IPS-18c (cell line): ENCODE data around the gene TSPAN14.

Experiments
- H3K4me3 ChIP-seq: 2 replicates; pipeline ENCODE4 v1.7.0; 2013; ENCODE audit warnings: low read depth, mild to moderate bottlenecking, low read length, moderate library complexity; ENCODE audit not compliant: insufficient read depth
- H3K9me3 ChIP-seq: one replicate; pipeline ENCODE4 v1.6.1; 2013; ENCODE audit warnings: mild to moderate bottlenecking, low read length, moderate library complexity; ENCODE audit not compliant: control insufficient read depth, insufficient read depth

TSPAN14 gene, protein sequence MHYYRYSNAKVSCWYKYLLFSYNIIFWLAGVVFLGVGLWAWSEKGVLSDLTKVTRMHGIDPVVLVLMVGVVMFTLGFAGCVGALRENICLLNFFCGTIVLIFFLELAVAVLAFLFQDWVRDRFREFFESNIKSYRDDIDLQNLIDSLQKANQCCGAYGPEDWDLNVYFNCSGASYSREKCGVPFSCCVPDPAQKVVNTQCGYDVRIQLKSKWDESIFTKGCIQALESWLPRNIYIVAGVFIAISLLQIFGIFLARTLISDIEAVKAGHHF

GRCh38 chr10:80453842-80454512 is at the start of gene TSPAN14:
Gene TSPAN14 (plus strand): TSS chr10:80454310. CDS start chr10:80489234, 34,924 bp downstream.
- peak within 1 kb of the TSS; percentile 87 for H3K4me3 ChIP-seq

DNA sequence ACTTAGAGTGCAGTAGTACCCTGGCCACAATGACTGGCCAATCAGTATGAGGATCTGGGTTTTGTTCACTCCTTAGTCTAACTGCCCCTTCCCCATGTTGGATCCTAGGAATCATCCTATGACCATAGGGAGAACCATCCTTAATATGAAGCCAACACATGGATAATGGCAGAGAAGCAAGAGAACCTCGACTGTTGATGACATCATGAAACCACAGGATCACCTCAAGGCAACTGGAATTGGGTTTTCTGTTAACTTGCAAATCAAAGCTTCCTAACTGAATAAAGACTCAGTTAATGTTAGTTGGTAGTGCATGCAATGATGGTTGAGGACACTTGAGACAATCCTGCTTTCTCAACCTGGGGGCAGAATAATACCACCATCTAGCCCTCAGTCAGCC is 49.1 kb upstream of the TSPAN14 start:
- Histone ChIP-seq H3K9me3 (peaks cover 2% of the 10 kb centered on the region), H3K4me3 (no peak overlapping the region)

More at GRCh38 chr10:80453842-80454512, at the start of gene TSPAN14:
- H3K9me3 ChIP-seq: peaks cover 4% of the 10 kb centered on the region

DNA sequence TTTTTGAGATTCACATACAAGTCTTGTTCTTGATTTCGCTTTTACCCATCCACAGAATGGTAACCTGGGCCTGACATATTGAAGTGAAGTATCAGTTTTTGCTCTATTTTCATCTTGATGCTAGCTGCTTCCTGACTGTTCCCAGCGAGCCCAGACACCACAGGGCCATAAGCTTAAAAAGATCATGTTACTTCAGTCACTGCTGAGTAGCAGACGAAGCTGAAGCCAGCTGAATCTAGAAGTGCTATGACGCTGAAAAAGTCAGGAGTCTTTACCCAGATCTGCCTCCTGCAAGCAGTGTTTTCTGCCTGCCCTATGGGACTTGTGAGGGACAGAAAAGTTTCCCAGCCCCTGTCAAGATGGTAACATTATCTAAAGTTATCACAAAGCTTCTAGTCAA is 48.5 kb upstream of the TSPAN14 start:
- Histone ChIP-seq H3K4me3 (no peak overlapping the region), H3K9me3 (peaks cover 2% of the 10 kb centered on the region)

- Histone ChIP-seq H3K4me3 (no peak overlapping the region), H3K9me3 (peaks cover 2% of the 10 kb centered on the region)
Observed at GRCh38 chr10:80406204-80406603, 47.9 kb upstream of the TSPAN14 start.

DNA sequence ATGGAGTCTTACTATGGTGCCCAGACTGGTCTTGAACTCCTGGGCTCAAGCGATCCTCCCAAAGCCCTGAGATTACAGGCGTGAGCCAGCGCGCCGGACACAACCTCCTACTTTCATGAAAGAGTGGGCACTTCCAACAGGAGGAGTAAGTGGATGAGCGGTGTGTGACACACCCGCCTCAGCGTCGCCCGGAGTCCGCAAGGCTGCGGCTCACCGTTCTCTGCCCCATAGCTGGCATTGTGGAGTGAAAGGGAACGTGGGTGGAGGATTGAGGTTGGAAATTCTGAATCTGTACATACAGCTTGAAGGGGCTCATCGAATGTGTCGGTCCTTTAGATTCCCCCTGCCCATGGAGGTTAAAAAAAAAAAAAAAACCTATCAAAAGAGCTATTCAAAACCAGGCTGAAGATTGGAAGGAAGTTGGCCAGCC is 46.3 kb upstream of the TSPAN14 start:
- peaks cover 2% of the 10 kb centered on the region for H3K9me3 ChIP-seq

GRCh38 chr10:80408242-80409101 is 45.6 kb upstream of the TSPAN14 start, which contains the start of gene PRXL2A:
Gene PRXL2A (plus strand): TSS chr10:80408551. CDS start chr10:80420468, 11,917 bp downstream.
- Histone ChIP-seq H3K4me3 (peak within 1 kb of the TSS; percentile 80), H3K9me3 (peaks cover 2% of the 10 kb centered on the region)

More for the DNA sequence above, 46.3 kb upstream of the TSPAN14 start:
- H3K4me3 ChIP-seq: peak overlapping the region; percentile 80

GRCh38 chr10:80409121-80409520 is 45.0 kb upstream of the TSPAN14 start:
- Histone ChIP-seq H3K9me3 (peaks cover 2% of the 10 kb centered on the region), H3K4me3 (peak overlapping the region; percentile 80)

DNA sequence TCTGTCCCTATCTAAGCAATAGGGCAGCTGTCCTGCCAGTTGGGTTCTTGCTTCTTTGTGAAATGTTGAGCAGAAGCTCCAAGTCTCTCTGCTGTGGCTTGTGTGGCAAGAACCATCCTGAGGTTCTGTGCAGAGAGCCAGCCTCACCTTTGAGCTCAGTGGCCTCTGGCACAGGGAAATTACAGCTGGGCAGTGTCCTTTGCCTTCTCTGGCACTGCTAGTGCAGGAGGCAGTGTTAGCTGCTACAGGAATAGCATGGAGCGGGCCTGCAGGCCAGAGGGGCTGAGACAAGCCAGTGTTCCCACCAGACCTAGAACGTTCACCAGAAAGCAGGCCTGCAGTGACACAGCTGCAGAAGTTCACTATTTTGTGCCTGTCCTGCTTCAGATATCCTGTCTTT is 44.0 kb upstream of the TSPAN14 start:
- Histone ChIP-seq H3K9me3 (peaks cover 2% of the 10 kb centered on the region), H3K4me3 (no peak overlapping the region)

DNA sequence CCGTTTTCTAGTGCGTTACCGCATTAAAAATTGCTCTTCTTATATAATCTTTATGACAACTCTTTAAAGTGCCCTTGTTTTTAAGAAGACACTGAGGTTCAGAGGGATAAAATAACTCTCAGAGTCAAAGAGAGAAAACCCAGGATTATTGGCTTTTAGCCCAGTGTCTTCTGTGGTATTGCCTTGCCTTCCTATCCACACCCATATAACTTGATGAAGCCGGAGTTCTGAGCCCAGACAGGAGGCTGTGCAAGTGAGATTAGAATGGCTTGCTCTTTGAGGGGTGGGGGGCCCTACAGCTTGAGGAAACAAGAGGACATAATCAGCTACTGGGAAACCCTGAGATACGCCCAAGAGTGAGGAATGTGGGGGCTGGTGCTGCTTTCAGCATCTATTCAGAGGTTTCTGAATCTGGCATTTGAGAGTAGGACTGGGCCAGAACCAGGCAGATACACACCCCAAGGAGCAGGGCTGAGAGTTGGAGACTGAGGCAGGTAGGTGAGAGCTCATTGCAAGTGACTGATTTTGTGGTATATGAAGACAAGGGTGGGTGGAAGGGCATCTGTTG is 43.4 kb upstream of the TSPAN14 start:
- Histone ChIP-seq H3K4me3 (no peak overlapping the region), H3K9me3 (peaks cover 2% of the 10 kb centered on the region)

GRCh38 chr10:80411267-80411668 is 42.8 kb upstream of the TSPAN14 start:
- H3K4me3 ChIP-seq: no peak overlapping the region
- H3K9me3 ChIP-seq: peaks cover 2% of the 10 kb centered on the region

DNA sequence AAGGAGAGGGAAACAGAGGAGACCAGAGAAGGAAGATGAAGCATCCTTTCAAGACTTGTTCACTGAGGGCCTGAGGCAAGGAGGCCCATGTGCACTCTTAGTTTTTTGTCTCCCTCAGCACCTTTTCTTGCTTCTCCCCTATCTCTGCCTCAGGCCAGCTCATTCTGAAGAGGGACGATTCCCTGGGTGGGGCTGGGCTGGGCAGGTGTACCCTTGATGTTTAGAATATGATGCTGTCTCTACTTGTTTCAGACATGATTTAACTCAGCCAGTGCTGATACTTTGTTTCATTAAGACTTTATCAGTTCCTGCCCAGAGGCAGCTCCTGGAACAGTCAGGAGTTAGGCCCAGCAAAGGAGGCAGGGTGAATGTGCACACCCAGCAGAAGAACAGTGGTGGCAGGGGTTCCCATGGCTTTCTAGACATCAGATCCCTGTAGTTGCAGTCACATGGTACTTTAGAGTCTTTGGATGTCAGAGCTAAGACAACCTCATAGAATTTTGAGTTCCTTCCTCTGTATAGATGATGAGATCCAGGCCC is 42.4 kb upstream of the TSPAN14 start:
- Histone ChIP-seq H3K4me3 (no peak overlapping the region), H3K9me3 (peaks cover 2% of the 10 kb centered on the region)

DNA sequence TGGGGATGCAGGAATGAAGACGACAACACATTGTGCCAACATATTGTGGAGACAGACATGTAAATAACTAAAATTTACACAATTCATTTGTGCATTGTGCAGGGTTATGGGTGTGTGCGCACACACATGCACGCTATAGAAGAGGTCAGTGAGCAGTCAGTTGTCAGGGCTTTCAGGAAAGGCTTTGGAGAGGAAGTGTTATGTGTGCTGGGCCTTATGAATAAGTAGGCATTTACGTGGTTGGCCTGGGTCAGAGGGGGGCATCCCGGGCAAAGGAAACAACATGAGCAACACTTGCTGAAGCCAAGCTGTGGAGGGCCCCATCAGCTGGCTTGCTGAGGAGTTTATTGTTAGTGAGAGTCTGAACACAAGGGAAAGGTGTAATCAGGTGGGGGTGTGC is 41.6 kb upstream of the TSPAN14 start:
- H3K4me3 ChIP-seq: no peak overlapping the region
- peaks cover 2% of the 10 kb centered on the region for H3K9me3 ChIP-seq

DNA sequence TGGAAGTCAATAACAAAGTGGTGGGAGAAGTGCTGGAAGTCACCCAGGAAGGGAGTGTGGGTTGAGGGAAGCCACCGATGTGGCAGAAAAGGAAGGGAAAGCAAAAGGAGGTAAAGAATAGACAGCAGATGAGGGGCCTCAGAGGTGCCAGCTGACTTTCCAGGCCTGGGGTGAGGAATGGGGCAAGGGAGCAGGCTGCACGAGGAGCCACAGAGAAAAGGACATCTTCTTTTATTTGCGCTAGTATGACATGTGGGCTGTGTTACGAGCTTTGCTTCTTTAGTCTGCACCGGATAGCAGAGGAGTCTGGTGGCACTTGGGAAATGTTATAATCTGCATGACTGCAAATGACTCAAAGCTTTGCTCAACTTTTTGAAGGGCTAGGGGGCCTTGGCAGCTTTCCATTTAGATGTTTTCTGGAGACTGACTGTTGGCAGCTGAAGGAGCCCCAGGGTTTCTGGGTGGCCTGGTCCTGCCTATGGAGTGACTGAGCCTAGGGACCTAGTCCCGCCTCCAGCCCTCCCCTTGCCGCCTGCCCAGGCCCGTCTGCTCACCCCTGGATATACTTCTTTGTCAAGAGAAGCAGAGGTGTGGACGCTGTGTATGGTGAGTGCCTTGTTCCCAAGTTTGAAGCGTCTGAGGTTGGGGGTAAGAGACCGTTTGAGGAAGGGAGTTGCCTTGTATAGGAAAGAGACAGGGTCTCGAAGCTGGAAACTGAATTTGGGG is 40.7 kb upstream of the TSPAN14 start:
- Histone ChIP-seq H3K9me3 (peaks cover 1% of the 10 kb centered on the region), H3K4me3 (no peak overlapping the region)

DNA sequence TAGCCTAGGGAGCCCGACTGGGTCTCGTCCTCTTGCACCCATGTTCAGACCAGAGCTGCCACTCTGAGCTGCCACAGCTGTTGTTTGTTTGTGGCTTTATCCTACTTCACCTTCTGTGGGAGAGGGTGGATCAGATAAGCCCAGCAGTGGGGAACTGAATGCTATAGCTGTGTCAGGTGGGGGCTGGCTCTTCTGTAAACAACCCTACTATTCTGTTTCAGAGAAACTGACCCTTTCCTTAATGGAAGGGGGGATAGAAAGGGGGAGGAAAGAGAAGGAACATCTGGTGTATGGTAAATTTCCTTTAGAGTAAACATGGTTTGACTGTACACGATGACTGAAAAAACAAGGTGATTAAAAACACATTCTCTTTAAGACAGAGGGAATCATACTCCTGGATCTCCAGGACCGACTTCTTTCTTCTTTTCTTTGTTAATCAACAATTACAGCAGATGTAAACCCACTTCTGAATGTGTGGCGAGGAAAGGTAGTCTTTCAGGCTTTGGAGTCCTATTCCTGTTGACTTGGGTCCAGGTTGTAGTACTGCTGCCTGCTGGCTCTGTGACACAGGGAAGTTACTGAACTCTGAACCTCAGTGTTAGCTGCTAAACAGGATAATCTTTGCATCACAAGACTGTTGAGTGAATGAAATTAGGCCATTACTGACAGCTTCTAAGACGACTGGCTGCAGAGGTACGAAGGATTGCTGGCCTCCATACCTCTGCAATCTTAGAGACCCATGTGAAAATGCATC is 39.8 kb upstream of the TSPAN14 start:
- no peak overlapping the region for H3K4me3 ChIP-seq

DNA sequence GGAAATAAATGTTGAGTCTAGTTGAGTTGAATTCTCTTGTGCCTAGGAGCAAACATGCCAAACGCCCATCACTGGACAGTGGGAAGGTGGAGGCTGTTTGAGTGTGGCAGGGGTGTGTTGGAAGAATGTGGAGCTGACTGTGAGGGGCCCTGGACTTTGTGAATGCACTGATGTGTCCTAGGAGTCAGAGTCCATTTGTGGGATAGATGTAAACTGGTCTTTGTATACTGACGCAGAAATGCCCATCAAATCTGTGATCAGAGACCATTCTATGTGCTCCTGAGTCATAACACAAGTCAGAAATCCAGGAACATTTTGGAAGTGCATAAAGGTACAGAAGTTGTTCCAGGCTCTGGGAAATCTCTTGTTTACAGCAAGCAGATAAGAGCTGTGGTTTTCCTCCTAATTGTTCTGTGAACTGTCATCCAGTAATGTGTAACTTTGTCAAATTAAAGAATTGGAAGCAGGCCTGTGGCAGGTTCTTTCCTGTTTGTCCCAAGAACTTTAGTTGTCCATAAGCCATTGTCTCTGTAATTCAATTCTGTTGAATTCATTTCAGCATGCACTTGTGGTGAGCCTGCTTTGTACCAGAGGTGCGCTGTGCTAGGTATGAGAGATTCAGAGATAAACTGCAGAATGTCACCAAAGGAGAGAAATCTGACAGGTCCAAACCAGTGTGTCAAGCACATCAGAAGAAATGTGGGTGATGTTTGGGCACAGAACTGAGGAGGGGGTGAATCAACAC is 38.2 kb upstream of the TSPAN14 start:
- Histone ChIP-seq H3K4me3 (no peak overlapping the region), H3K9me3 (no peaks in the 10 kb centered on the region)

More for the DNA sequence above, 39.8 kb upstream of the TSPAN14 start:
- H3K9me3 ChIP-seq: no peaks in the 10 kb centered on the region
